ENCODE measurements around the gene ZBTB9. TPM values are rescaled to one million over a fixed set of nuclear protein-coding genes. Genes with fewer than 3 reads are reported as not detected.

The ZBTB9 gene
- polyA plus RNA-seq, 12 donors = 3.9 to 8.5 (median 6.6) TPM; not detected in 1

Other genes with a start within 250 kb of the ZBTB9 start
- 10 to 100 TPM in 5 of 12 donors, 1 to 10 TPM in 6, not detected in 1; 7.8 to 20.2 (median 9.8) TPM for gene HSD17B8, start 249.9 kb upstream of the ZBTB9 start, polyA plus RNA-seq (ENCODE audit: insufficient read length in 12 of 12)
- 10 to 100 TPM in 11 of 12 donors, not detected in 1; 25.4 to 54.2 (median 29.2) TPM for gene RING1, start 246.1 kb upstream of the ZBTB9 start, polyA plus RNA-seq (ENCODE audit: insufficient read length in 12 of 12)
- 10 to 100 TPM in 11 of 12 donors, not detected in 1; 34.7 to 75.9 (median 45.1) TPM for gene VPS52, start 182.7 kb upstream of the ZBTB9 start, polyA plus RNA-seq (ENCODE audit: insufficient read length in 12 of 12)
- gene RPS18, start 182.5 kb upstream of the ZBTB9 start, polyA plus RNA-seq (ENCODE audit: insufficient read length in 12 of 12) = 1,000 to 10,000 TPM; 1,205 to 5,224 (median 4,322) TPM
- gene B3GALT4, start 177.5 kb upstream of the ZBTB9 start, polyA plus RNA-seq (ENCODE audit: insufficient read length in 12 of 12) = 1 to 10 TPM in 10 of 12 donors, not detected in 2; 1.3 to 3.8 (median 2.0) TPM
- gene WDR46, start 165.3 kb upstream of the ZBTB9 start, polyA plus RNA-seq (ENCODE audit: insufficient read length in 12 of 12) = 10 to 100 TPM in 11 of 12 donors, not detected in 1; 38.8 to 63.5 (median 56.3) TPM
- 10 to 100 TPM in 11 of 12 donors, not detected in 1; 35.2 to 61.0 (median 41.7) TPM for gene PFDN6, start 165.0 kb upstream of the ZBTB9 start, polyA plus RNA-seq (ENCODE audit: insufficient read length in 12 of 12)
- gene RGL2, start 155.6 kb upstream of the ZBTB9 start, polyA plus RNA-seq (ENCODE audit: insufficient read length in 12 of 12) = 10 to 100 TPM in 11 of 12 donors, not detected in 1; 43.6 to 81.3 (median 52.1) TPM
- 10 to 100 TPM in 11 of 12 donors, not detected in 1; 15.5 to 50.7 (median 21.1) TPM for gene TAPBP, start 140.5 kb upstream of the ZBTB9 start, polyA plus RNA-seq (ENCODE audit: insufficient read length in 12 of 12)
- gene ZBTB22, start 136.8 kb upstream of the ZBTB9 start, polyA plus RNA-seq (ENCODE audit: insufficient read length in 12 of 12) = 10 to 100 TPM in 11 of 12 donors, not detected in 1; 10.9 to 35.6 (median 14.3) TPM
- 10 to 100 TPM in 11 of 12 donors, not detected in 1; 26.8 to 51.2 (median 33.1) TPM for gene DAXX, start 131.6 kb upstream of the ZBTB9 start, polyA plus RNA-seq (ENCODE audit: insufficient read length in 12 of 12)
- gene KIFC1, start 62.8 kb upstream of the ZBTB9 start, polyA plus RNA-seq (ENCODE audit: insufficient read length in 12 of 12) = 10 to 100 TPM in 11 of 12 donors, not detected in 1; 15.2 to 39.0 (median 23.6) TPM
- 10 to 100 TPM in 11 of 12 donors, not detected in 1; 31.9 to 72.5 (median 46.3) TPM for gene PHF1, start 43.6 kb upstream of the ZBTB9 start, polyA plus RNA-seq (ENCODE audit: insufficient read length in 12 of 12)
- gene CUTA, start 36.5 kb upstream of the ZBTB9 start, polyA plus RNA-seq (ENCODE audit: insufficient read length in 12 of 12) = 100 to 1,000 TPM in 11 of 12 donors, not detected in 1; 106 to 145 (median 118) TPM
- 10 to 100 TPM in 11 of 12 donors, not detected in 1; 12.1 to 41.9 (median 16.6) TPM for gene SYNGAP1, start 34.5 kb upstream of the ZBTB9 start, polyA plus RNA-seq (ENCODE audit: insufficient read length in 12 of 12)
- 10 to 100 TPM in 10 of 12 donors, 1 to 10 TPM in 1, not detected in 1; 9.9 to 26.6 (median 17.7) TPM for gene BAK1, start 125.7 kb downstream of the ZBTB9 start, polyA plus RNA-seq (ENCODE audit: insufficient read length in 12 of 12)
- gene ITPR3, start 166.7 kb downstream of the ZBTB9 start, polyA plus RNA-seq (ENCODE audit: insufficient read length in 12 of 12) = 10 to 100 TPM in 4 of 12 donors, 1 to 10 TPM in 7, not detected in 1; 5.0 to 30.4 (median 7.5) TPM